ENCODE measurements around the gene FOXC2. TPM values are rescaled to one million over a fixed set of nuclear protein-coding genes. Genes with fewer than 3 reads are reported as not detected.

FOXC2 gene
- total and polyA plus RNA-seq, 2 donors (not counting 1 experiment from before 2014, with no cell fraction given), result not detected

DNA sequence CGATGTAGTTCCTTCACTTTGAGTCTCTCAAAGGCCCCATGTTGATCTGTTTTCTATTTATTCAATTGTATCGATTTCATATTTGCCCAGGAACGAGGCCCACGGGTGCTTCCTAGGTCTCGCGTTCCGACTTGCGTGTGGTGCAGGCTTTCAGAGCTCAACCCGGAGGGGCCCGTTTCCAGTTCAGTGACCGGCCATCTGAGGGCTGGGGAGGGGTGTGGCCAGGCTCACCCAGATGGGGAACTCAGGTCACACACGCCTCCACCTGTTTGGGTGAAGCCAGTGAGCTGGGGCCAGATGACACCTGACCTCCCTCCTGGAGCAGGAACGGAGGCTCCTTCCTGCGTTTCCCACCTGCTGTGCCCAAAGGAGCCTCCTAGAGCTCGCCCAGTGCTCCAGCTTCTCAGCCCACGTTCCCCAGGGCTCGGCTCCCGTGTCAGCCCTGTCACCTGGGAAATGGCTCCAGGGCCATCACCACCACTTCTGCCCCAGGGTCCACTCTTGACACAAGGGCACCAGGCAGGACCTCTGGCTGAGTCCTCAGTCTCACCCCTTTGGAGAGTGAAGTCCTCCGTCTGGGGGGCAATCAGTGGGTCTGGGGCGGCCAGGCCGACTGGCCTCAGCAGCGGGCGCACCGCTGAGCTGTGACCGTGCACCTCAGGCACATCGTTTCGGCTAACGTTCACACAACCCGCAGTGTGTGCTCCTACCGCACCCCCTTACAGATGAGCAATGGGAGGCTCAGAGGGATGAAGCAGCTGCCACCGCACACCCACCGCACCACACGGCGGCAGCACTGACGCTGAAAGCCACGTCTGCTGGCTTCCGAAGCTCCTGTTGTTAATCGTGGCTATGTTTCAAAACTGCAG is 38.3 kb upstream of the FOXC2 start:
- intact Hi-C loops (cut with micrococcal nuclease), result no loop called here
- no peak for DNase-seq
- no peak for TF ChIP-seq EZH2 (IDR thresholded peaks at IDR 0.05; ENCODE audit: borderline replicate concordance, insufficient read depth, low read depth, low read length, poor library complexity, severe bottlenecking)
- TF ChIP-seq, protein P1, sequence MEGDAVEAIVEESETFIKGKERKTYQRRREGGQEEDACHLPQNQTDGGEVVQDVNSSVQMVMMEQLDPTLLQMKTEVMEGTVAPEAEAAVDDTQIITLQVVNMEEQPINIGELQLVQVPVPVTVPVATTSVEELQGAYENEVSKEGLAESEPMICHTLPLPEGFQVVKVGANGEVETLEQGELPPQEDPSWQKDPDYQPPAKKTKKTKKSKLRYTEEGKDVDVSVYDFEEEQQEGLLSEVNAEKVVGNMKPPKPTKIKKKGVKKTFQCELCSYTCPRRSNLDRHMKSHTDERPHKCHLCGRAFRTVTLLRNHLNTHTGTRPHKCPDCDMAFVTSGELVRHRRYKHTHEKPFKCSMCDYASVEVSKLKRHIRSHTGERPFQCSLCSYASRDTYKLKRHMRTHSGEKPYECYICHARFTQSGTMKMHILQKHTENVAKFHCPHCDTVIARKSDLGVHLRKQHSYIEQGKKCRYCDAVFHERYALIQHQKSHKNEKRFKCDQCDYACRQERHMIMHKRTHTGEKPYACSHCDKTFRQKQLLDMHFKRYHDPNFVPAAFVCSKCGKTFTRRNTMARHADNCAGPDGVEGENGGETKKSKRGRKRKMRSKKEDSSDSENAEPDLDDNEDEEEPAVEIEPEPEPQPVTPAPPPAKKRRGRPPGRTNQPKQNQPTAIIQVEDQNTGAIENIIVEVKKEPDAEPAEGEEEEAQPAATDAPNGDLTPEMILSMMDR (IDR thresholded peaks at IDR 0.05), result no peak
- H3K27ac Mint-ChIP-seq, result no peak overlapping the region
- Histone ChIP-seq H3K27ac (ENCODE audit: low read length in 2 of 2) (no peak overlapping the region), H3K4me1 (ENCODE audit: control insufficient read depth in 2 of 2, insufficient read depth in 2 of 2, low read length in 2 of 2) (no peaks in the 10 kb centered on the region), H3K4me3 (ENCODE audit: control extremely low read depth in 1 of 5, extremely low read depth in 1 of 5, insufficient read depth in 1 of 5, low read depth in 2 of 5, low read length in 4 of 5) (no peak overlapping the region), H3K9ac (ENCODE audit: low read length) (no peak overlapping the region), H2AFZ (ENCODE audit: insufficient read depth, low read depth, low read length, poor library complexity, severe bottlenecking) (no peak overlapping the region), H4K20me1 (ENCODE audit: control insufficient read depth, insufficient read depth, low read length, poor library complexity, severe bottlenecking) (no peaks in the 10 kb centered on the region), H3K27me3 (replicated peaks in 1 of 4; ENCODE audit: control extremely low read depth in 1 of 4, control insufficient read depth in 3 of 4, insufficient read depth in 4 of 4, low read length in 3 of 4) (no peaks in the 10 kb centered on the region), H3K79me2 (ENCODE audit: control insufficient read depth, insufficient read depth, low read length) (no peaks in the 10 kb centered on the region), H3K9me3 (ENCODE audit: control extremely low read depth in 1 of 3, control insufficient read depth in 2 of 3, insufficient read depth in 1 of 3, low read length in 2 of 3) (peaks cover 0 to 2% (median 0%) of the 10 kb centered on the region in 3 donors), H3K36me3 (replicated peaks in 1 of 2; ENCODE audit: control extremely low read depth in 1 of 2, control insufficient read depth in 1 of 2, extremely low read depth in 1 of 2, insufficient read depth in 2 of 2, low read length in 1 of 2) (no peaks in the 10 kb centered on the region), H3K4me2 (replicated peaks; ENCODE audit: low read depth, low read length, poor library complexity, severe bottlenecking) (no peak overlapping the region)
- H3K4me3 Mint-ChIP-seq, result no peak overlapping the region
- H3K27me3 Mint-ChIP-seq, result no peaks in the 10 kb centered on the region
- ATAC-seq (ENCODE audit: low read depth), result no peak
- ChIA-PET CTCF (interaction anchor here (1.1 kb wide), 1 partner anchor 11 kb away, joined by 7 read pairs; no protein-coding TSS in a partner anchor), POLR2A (no interaction called here)
- H3K4me1 Mint-ChIP-seq, result no peaks in the 10 kb centered on the region
- WGBS (ENCODE audit: insufficient coverage), result 93% methylated on average over 37 of the region's 38 CpGs
- H3K9me3 Mint-ChIP-seq (ENCODE audit: insufficient read depth), result no peaks in the 10 kb centered on the region

DNA sequence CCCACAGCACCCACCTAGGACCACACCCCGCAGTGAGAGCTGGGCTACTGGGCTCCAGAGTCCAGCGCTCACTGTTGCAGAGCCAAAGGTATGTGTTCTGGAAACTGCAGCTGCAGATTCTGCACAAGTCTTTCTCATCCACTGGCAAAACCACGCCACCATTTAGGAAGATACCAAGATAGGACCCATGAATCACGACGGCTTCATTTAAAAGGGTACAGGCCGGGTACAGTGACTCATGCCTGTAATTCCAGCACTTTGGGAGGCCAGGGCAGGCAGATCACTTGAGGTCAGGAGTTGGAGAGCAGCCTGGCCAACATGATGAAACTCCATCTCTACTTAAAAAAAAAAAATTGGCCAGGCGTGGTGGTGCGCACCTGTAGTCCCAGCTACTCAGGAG is 37.5 kb upstream of the FOXC2 start:
- H3K36me3 ChIP-seq (replicated peaks in 1 of 2; ENCODE audit: control extremely low read depth in 1 of 2, control insufficient read depth in 1 of 2, extremely low read depth in 1 of 2, insufficient read depth in 2 of 2, low read length in 1 of 2), result peaks cover 0 to 3% of the 10 kb centered on the region in 2 experiments
- H3K9ac ChIP-seq (ENCODE audit: low read length), result no peak overlapping the region
- H3K4me1 ChIP-seq (ENCODE audit: control insufficient read depth in 2 of 2, insufficient read depth in 2 of 2, low read length in 2 of 2), result no peaks in the 10 kb centered on the region
- no peaks in the 10 kb centered on the region for H3K79me2 ChIP-seq (ENCODE audit: control insufficient read depth, insufficient read depth, low read length)
- intact Hi-C loops (cut with micrococcal nuclease), result no loop called here
- POLR2A ChIA-PET, result no interaction called here
- H3K4me3 ChIP-seq (ENCODE audit: control extremely low read depth in 1 of 5, extremely low read depth in 1 of 5, insufficient read depth in 1 of 5, low read depth in 2 of 5, low read length in 4 of 5), result no peak overlapping the region
- ATAC-seq (ENCODE audit: low read depth) (no peak), DNase-seq (no peak)
- TF ChIP-seq EZH2 (IDR thresholded peaks at IDR 0.05; ENCODE audit: borderline replicate concordance, insufficient read depth, low read depth, low read length, poor library complexity, severe bottlenecking), result no peak
- TF ChIP-seq, protein P1 (IDR thresholded peaks at IDR 0.05), result no peak
- no peaks in the 10 kb centered on the region for H3K27me3 ChIP-seq (replicated peaks in 1 of 4; ENCODE audit: control extremely low read depth in 1 of 4, control insufficient read depth in 3 of 4, insufficient read depth in 4 of 4, low read length in 3 of 4)
- H3K4me2 ChIP-seq (replicated peaks; ENCODE audit: low read depth, low read length, poor library complexity, severe bottlenecking), result no peak overlapping the region
- Mint-ChIP-seq H3K9me3 (ENCODE audit: insufficient read depth) (no peaks in the 10 kb centered on the region), H3K27ac (no peak overlapping the region), H3K27me3 (no peaks in the 10 kb centered on the region), H3K4me3 (no peak overlapping the region), H3K4me1 (no peaks in the 10 kb centered on the region)
- no peak overlapping the region for H2AFZ ChIP-seq (ENCODE audit: insufficient read depth, low read depth, low read length, poor library complexity, severe bottlenecking)
- no peaks in the 10 kb centered on the region for H4K20me1 ChIP-seq (ENCODE audit: control insufficient read depth, insufficient read depth, low read length, poor library complexity, severe bottlenecking)
- H3K9me3 ChIP-seq (ENCODE audit: control extremely low read depth in 1 of 3, control insufficient read depth in 2 of 3, insufficient read depth in 1 of 3, low read length in 2 of 3), result peaks cover 0 to 2% (median 0%) of the 10 kb centered on the region in 3 donors
- H3K27ac ChIP-seq (ENCODE audit: low read length in 2 of 2), result no peak overlapping the region
- 90% methylated on average over 8 of the region's 8 CpGs for WGBS (ENCODE audit: insufficient coverage)
- CTCF ChIA-PET, result no interaction called here
